Hematopoietic multipotent progenitor cell treated with erythropoietin and hydrocortisone succinate and interleukin-3 and kit ligand, for 8 days (in vitro differentiated cells): ENCODE measurements around the gene CIAO2B.

ENCODE experiments used
- DNase-seq: peaks from one replicate; pipeline ENCODE4 v3.0.0-alpha.2; 2015

The CIAO2B gene

GRCh38 chr16:66919569-66920298 lies 14.5 kb downstream of the CIAO2B start:
- no peak for DNase-seq

GRCh38 chr16:66918803-66919568 lies 15.2 kb downstream of the CIAO2B start, which contains the start of gene CDH16:
TSS of gene CDH16 (minus strand) at chr16:66918885. CDS start at chr16:66918065, 820 bp downstream.
- no peak for DNase-seq

- DNase-seq = no peak
Observed at GRCh38 chr16:66918355-66918754, 15.8 kb downstream of the CIAO2B start.

- no peak for DNase-seq
Observed at GRCh38 chr16:66917741-66918140, 16.5 kb downstream of the CIAO2B start.

GRCh38 chr16:66916518-66916917 lies 17.7 kb downstream of the CIAO2B start:
- no peak for DNase-seq

GRCh38 chr16:66915041-66915440 lies 19.2 kb downstream of the CIAO2B start:
- DNase-seq = no peak

- no peak for DNase-seq
Observed at GRCh38 chr16:66914541-66914940, 19.7 kb downstream of the CIAO2B start.

- DNase-seq = no peak
Observed at GRCh38 chr16:66913711-66914110, 20.5 kb downstream of the CIAO2B start.

- no peak for DNase-seq
Observed at GRCh38 chr16:66913081-66913480, 21.1 kb downstream of the CIAO2B start.

GRCh38 chr16:66911801-66912200 lies 22.4 kb downstream of the CIAO2B start:
- no peak for DNase-seq

- DNase-seq = no peak
Observed at GRCh38 chr16:66911112-66911511, 23.1 kb downstream of the CIAO2B start.

GRCh38 chr16:66910175-66910940 lies 23.8 kb downstream of the CIAO2B start:
- DNase-seq = no peak

GRCh38 chr16:66908762-66909559 lies 25.2 kb downstream of the CIAO2B start:
- DNase-seq = no peak

- no peak for DNase-seq
Observed at GRCh38 chr16:66908116-66908515, 26.1 kb downstream of the CIAO2B start.

- DNase-seq = no peak
Observed at GRCh38 chr16:66906916-66907836, 27.0 kb downstream of the CIAO2B start.

GRCh38 chr16:66905633-66906539 lies 28.3 kb downstream of the CIAO2B start:
- peak; percentile 97 for DNase-seq

GRCh38 chr16:66904846-66905632 lies 29.2 kb downstream of the CIAO2B start:
- no peak for DNase-seq

- DNase-seq = no peak
Observed at GRCh38 chr16:66904428-66904845, 29.8 kb downstream of the CIAO2B start.
